Trophoblast cell (in vitro differentiated cells and primary cell): Measurements from ENCODE around the gene COL25A1.
"Not testable (repeated sequence)": the region's sequence is repeated elsewhere in the genome, so short reads cannot be mapped to it uniquely, and the experiment has no call there.

Experiments
- DNase-seq, 2 donors: peaks; one replicate each; pipeline ENCODE4 v3.0.0-alpha.2; 2016
- H2AFZ ChIP-seq: 2 replicates; pipeline ENCODE4 v1.6.1; 2013; ENCODE audit warnings: low read length, moderate library complexity, mild to moderate bottlenecking; ENCODE audit not compliant: insufficient read depth, poor library complexity
- H2AK5ac ChIP-seq: 2 replicates; pipeline ENCODE4 v1.6.1; 2013; ENCODE audit warnings: mild to moderate bottlenecking, low read length
- H2BK120ac ChIP-seq: 2 replicates; pipeline ENCODE4 v1.6.1; 2013; ENCODE audit warnings: low read length, mild to moderate bottlenecking, moderate library complexity; ENCODE audit not compliant: insufficient read depth, poor library complexity
- H2BK12ac ChIP-seq: 2 replicates; pipeline ENCODE4 v1.6.1; 2013; ENCODE audit warnings: mild to moderate bottlenecking, low read length, moderate library complexity
- H2BK5ac ChIP-seq: 2 replicates; pipeline ENCODE4 v1.6.1; 2013; ENCODE audit warnings: low read length, low read depth, moderate library complexity, mild to moderate bottlenecking; ENCODE audit not compliant: poor library complexity
- H3K14ac ChIP-seq: 2 replicates; pipeline ENCODE4 v1.6.1; 2013; ENCODE audit warnings: mild to moderate bottlenecking, low read length
- H3K18ac ChIP-seq: 2 replicates; pipeline ENCODE4 v1.6.1; 2013; ENCODE audit warnings: mild to moderate bottlenecking, low read length
- H3K23ac ChIP-seq: 2 replicates; pipeline ENCODE4 v1.6.1; 2013; ENCODE audit warnings: low read length
- H3K27ac ChIP-seq: 2 replicates; pipeline ENCODE4 v1.5.1; 2013; ENCODE audit warnings: low read depth, mild to moderate bottlenecking, inconsistent platforms, low read length, moderate library complexity
- H3K27me3 ChIP-seq: 2 replicates; pipeline ENCODE4 v1.6.1; 2013; ENCODE audit warnings: inconsistent platforms, mild to moderate bottlenecking, low read length, moderate library complexity; ENCODE audit not compliant: insufficient read depth
- H3K36me3 ChIP-seq, 2 experiments: 1 replicate in 1 of 2; 2 replicates in 1 of 2; pipeline ENCODE4 v1.6.1; 2013; ENCODE audit warnings: low read length in 2 of 2, mild to moderate bottlenecking in 2 of 2, moderate library complexity in 1 of 2; ENCODE audit not compliant: insufficient read depth in 2 of 2, control insufficient read depth in 1 of 2
- H3K4ac ChIP-seq: 2 replicates; pipeline ENCODE4 v1.6.1; 2013; ENCODE audit warnings: low read depth, mild to moderate bottlenecking, low read length, moderate library complexity
- H3K4me1 ChIP-seq, 2 experiments: 1 replicate in 1 of 2; 2 replicates in 1 of 2; pipeline ENCODE4 v1.6.1; 2013; ENCODE audit warnings: low read length in 2 of 2, mild to moderate bottlenecking in 2 of 2, moderate library complexity in 1 of 2; ENCODE audit not compliant: insufficient read depth in 2 of 2, control insufficient read depth in 1 of 2
- H3K4me2 ChIP-seq: 2 replicates; pipeline ENCODE4 v1.6.1; 2013; ENCODE audit warnings: inconsistent platforms, mild to moderate bottlenecking, low read length, moderate library complexity
- H3K4me3 ChIP-seq: 2 replicates; pipeline ENCODE4 v1.5.1; 2013; ENCODE audit warnings: mild to moderate bottlenecking, low read depth, low read length, inconsistent platforms
- H3K79me1 ChIP-seq: one replicate; pipeline ENCODE4 v1.6.1; 2013; ENCODE audit warnings: low read length
- H3K79me2 ChIP-seq: 2 replicates; pipeline ENCODE4 v1.6.1; 2013; ENCODE audit warnings: low read length, mild to moderate bottlenecking; ENCODE audit not compliant: control insufficient read depth, insufficient read depth, poor library complexity
- H3K9ac ChIP-seq: 2 replicates; pipeline ENCODE4 v1.6.1; 2013; ENCODE audit warnings: mild to moderate bottlenecking, low read length
- H3K9me3 ChIP-seq: 2 replicates; pipeline ENCODE4 v1.6.1; 2013; ENCODE audit warnings: low read depth, mild to moderate bottlenecking, control low read depth, inconsistent platforms, low read length; ENCODE audit not compliant: insufficient read depth
- H4K12ac ChIP-seq: 2 replicates; pipeline ENCODE4 v1.6.1; 2013; ENCODE audit warnings: low read depth, mild to moderate bottlenecking, low read length, moderate library complexity
- H4K8ac ChIP-seq: 2 replicates; pipeline ENCODE4 v1.6.1; 2013; ENCODE audit warnings: low read depth, mild to moderate bottlenecking, low read length, moderate library complexity
- H4K91ac ChIP-seq: one replicate; pipeline ENCODE4 v1.6.1; 2013; ENCODE audit warnings: low read depth, mild to moderate bottlenecking, low read length, moderate library complexity
- WGBS: extraction: QIAGEN DNeasy Blood & Tissue Kit; methylation state at CpG from one replicate; pipeline ENCODE4 v1.1.7; 2013; ENCODE audit warnings: missing lambda C conversion rate; ENCODE audit not compliant: insufficient read length, insufficient coverage; ENCODE audit errors: extremely low coverage; 5-methylcytosine and 5-hydroxymethylcytosine counted together

Gene COL25A1

GRCh38 chr4:109146499-109146898 lies 156.0 kb downstream of the COL25A1 start:
- Histone ChIP-seq H2AK5ac (no peak overlapping the region), H3K36me3 (no peaks in the 10 kb centered on the region)

GRCh38 chr4:109138125-109138524 lies 164.3 kb downstream of the COL25A1 start:
- not testable (repeated sequence) for H3K4me1 ChIP-seq

More at GRCh38 chr4:109146499-109146898, 156.0 kb downstream of the COL25A1 start:
- H3K14ac ChIP-seq: no peak overlapping the region
- H2BK12ac ChIP-seq: no peak overlapping the region
- no peak overlapping the region for H3K23ac ChIP-seq
- no peak overlapping the region for H4K12ac ChIP-seq
- no peaks in the 10 kb centered on the region for H3K79me1 ChIP-seq
- H2BK5ac ChIP-seq: no peak overlapping the region
- H4K91ac ChIP-seq: no peak overlapping the region
- no peak for DNase-seq
- no peaks in the 10 kb centered on the region for H3K27me3 ChIP-seq
- no peak overlapping the region for H2AFZ ChIP-seq
- no peak overlapping the region for H3K27ac ChIP-seq
- H3K18ac ChIP-seq: no peak overlapping the region
- no peak overlapping the region for H2BK120ac ChIP-seq
- no peaks in the 10 kb centered on the region for H3K9me3 ChIP-seq
- no peak overlapping the region for H3K4me2 ChIP-seq
- no peak overlapping the region for H3K9ac ChIP-seq
- H4K8ac ChIP-seq: no peak overlapping the region
- no peaks in the 10 kb centered on the region for H3K4me1 ChIP-seq
- no peak overlapping the region for H3K4me3 ChIP-seq
- H3K4ac ChIP-seq: no peak overlapping the region
- H3K79me2 ChIP-seq: no peaks in the 10 kb centered on the region
- no CpG with 5 or more reads among the region's 1 CpG for whole genome bisulfite sequencing

DNA sequence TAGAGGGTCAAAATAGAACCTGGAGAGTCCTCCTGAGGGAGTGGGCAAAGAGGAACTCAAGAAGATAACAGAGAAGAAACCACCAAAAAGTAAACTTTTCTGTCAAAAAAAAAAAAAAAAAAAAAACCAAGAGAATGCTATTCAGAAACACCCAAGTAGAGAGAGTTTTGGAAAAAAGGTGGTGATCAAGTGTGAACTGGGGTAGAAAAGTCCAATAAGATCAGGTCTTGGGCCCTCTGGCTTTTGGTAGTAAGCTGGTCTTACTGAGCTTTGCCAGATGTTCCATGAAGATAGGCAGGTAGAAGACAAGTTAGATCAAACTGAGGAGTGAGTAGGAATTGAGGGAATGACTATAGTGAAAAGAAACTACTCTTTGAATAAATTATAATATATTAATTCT lies 167.5 kb downstream of the COL25A1 start:
- Histone ChIP-seq H2BK12ac (no peak overlapping the region), H3K9me3 (no peaks in the 10 kb centered on the region), H3K4ac (no peak overlapping the region), H3K23ac (no peak overlapping the region), H3K4me1 (no peaks in the 10 kb centered on the region), H4K12ac (no peak overlapping the region), H3K27me3 (no peaks in the 10 kb centered on the region), H2AK5ac (no peak overlapping the region), H3K4me3 (no peak overlapping the region), H3K36me3 (no peaks in the 10 kb centered on the region), H3K18ac (no peak overlapping the region), H2BK120ac (no peak overlapping the region), H3K9ac (no peak overlapping the region), H3K79me1 (no peaks in the 10 kb centered on the region), H2AFZ (no peak overlapping the region), H4K91ac (no peak overlapping the region), H2BK5ac (no peak overlapping the region), H3K27ac (no peak overlapping the region), H3K14ac (no peak overlapping the region), H3K4me2 (no peak overlapping the region), H4K8ac (no peak overlapping the region), H3K79me2 (no peaks in the 10 kb centered on the region)
- DNase-seq: no peak

More at GRCh38 chr4:109138125-109138524, 164.3 kb downstream of the COL25A1 start:
- not testable (repeated sequence) for H3K4me3 ChIP-seq, H3K9me3 ChIP-seq, H3K27ac ChIP-seq, H3K4ac ChIP-seq, H4K91ac ChIP-seq, H4K12ac ChIP-seq, H2BK120ac ChIP-seq, H3K36me3 ChIP-seq, H3K14ac ChIP-seq, H2AK5ac ChIP-seq, H2BK5ac ChIP-seq, H3K79me2 ChIP-seq, H3K18ac ChIP-seq, H3K23ac ChIP-seq, H2AFZ ChIP-seq, H3K27me3 ChIP-seq, H3K4me2 ChIP-seq, H2BK12ac ChIP-seq, H4K8ac ChIP-seq, H3K79me1 ChIP-seq, DNase-seq, H3K9ac ChIP-seq
- WGBS: no CpG with 5 or more reads among the region's 2 CpGs

- Histone ChIP-seq H3K9me3 (no peaks in the 10 kb centered on the region), H2AK5ac (no peak overlapping the region), H4K8ac (no peak overlapping the region), H3K27me3 (no peaks in the 10 kb centered on the region), H3K27ac (no peak overlapping the region), H3K36me3 (no peaks in the 10 kb centered on the region), H3K4ac (no peak overlapping the region), H3K14ac (no peak overlapping the region), H3K4me3 (no peak overlapping the region), H2BK120ac (no peak overlapping the region), H3K79me2 (no peaks in the 10 kb centered on the region), H4K12ac (no peak overlapping the region), H3K23ac (no peak overlapping the region), H2BK12ac (no peak overlapping the region), H3K18ac (no peak overlapping the region), H3K4me2 (no peak overlapping the region), H4K91ac (no peak overlapping the region), H3K4me1 (no peaks in the 10 kb centered on the region), H3K9ac (no peak overlapping the region), H2AFZ (no peak overlapping the region), H3K79me1 (no peaks in the 10 kb centered on the region), H2BK5ac (no peak overlapping the region)
- WGBS: no CpG with 5 or more reads among the region's 2 CpGs
- no peak for DNase-seq
Measured at GRCh38 chr4:109134268-109134667, 168.2 kb downstream of the COL25A1 start.
